SU-DHL-6 (cell line): ENCODE data around the gene CACNB4.

Experiments
- H2AFZ ChIP-seq: fragments of 200-600 bp; sonication (generic); 2 replicates; pipeline ENCODE4 v1.6.1; 2014; ENCODE audit warnings: low read depth, mild to moderate bottlenecking, moderate library complexity, mixed read lengths, antibody characterized with exemption, low read length; ENCODE audit not compliant: severe bottlenecking
- H3F3A ChIP-seq: fragments of 200-600 bp; shearing (Covaris generic); 2 replicates; pipeline ENCODE4 v1.6.0; 2016; ENCODE audit warnings: antibody characterized with exemption, mild to moderate bottlenecking; ENCODE audit not compliant: insufficient read depth
- H3K27ac ChIP-seq: fragments of 200-600 bp; sonication (generic); 2 replicates; pipeline ENCODE4 v1.5.1; 2016; ENCODE audit warnings: low read depth, mild to moderate bottlenecking, low read length, moderate library complexity, mixed read lengths
- H3K27me3 ChIP-seq: fragments of 200-600 bp; sonication (generic), shearing (Covaris generic); 2 replicates; pipeline ENCODE4 v1.6.0; 2014; ENCODE audit warnings: mild to moderate bottlenecking, low read length
- H3K36me3 ChIP-seq: fragments of 200-600 bp; sonication (generic); 2 replicates; pipeline ENCODE4 v1.6.1; 2014; ENCODE audit warnings: mild to moderate bottlenecking, low read length, mixed read lengths
- H3K4me2 ChIP-seq: fragments of 300-600, 200-600 bp; shearing (Covaris generic), sonication (generic); 2 replicates; pipeline ENCODE4 v1.6.0; 2014; ENCODE audit warnings: low read length, low read depth, mild to moderate bottlenecking; ENCODE audit not compliant: poor library complexity, severe bottlenecking
- H3K4me3 ChIP-seq: fragments of 200-600 bp; sonication (generic); 2 replicates; pipeline ENCODE4 v1.5.1; 2014; ENCODE audit warnings: antibody characterized with exemption, low read length, mild to moderate bottlenecking, mixed read lengths; ENCODE audit not compliant: insufficient read depth, poor library complexity, severe bottlenecking
- H3K79me2 ChIP-seq: fragments of 200-600 bp; sonication (generic); 2 replicates; pipeline ENCODE4 v1.6.1; 2014; ENCODE audit warnings: mild to moderate bottlenecking, low read length, moderate library complexity; ENCODE audit not compliant: insufficient read depth
- H3K9ac ChIP-seq: fragments of 200-600 bp; sonication (generic); 2 replicates; pipeline ENCODE4 v1.7.0; 2014; ENCODE audit warnings: mild to moderate bottlenecking, low read length
- H3K9me2 ChIP-seq: fragments of 200-600 bp; sonication (generic); replicated peaks from 2 replicates; pipeline ENCODE4 v1.6.1; 2014; ENCODE audit warnings: low read length; ENCODE audit not compliant: insufficient read depth
- H3K9me3 ChIP-seq: fragments of 200-600 bp; sonication (generic); 2 replicates; pipeline ENCODE4 v1.6.1; 2014; ENCODE audit warnings: low read length, mixed read lengths; ENCODE audit not compliant: insufficient read depth
- H4K20me1 ChIP-seq: fragments of 200-600 bp; sonication (generic); 2 replicates; pipeline ENCODE4 v1.6.1; 2014; ENCODE audit warnings: low read depth, mild to moderate bottlenecking, antibody characterized with exemption, low read length, moderate library complexity, mixed read lengths
- EZH2phosphoT487 ChIP-seq: fragments of 200-600 bp; sonication (generic), shearing (Covaris generic); conservative IDR thresholded peaks from 2 replicates; pipeline ENCODE4 v1.6.1; 2018; ENCODE audit warnings: mild to moderate bottlenecking, antibody characterized with exemption, low read length, moderate library complexity, mixed read lengths
- TF ChIP-seq, protein P1 (sequence below): fragments of 200-600 bp; sonication (generic); IDR thresholded peaks from one replicate; pipeline ENCODE4 v1.5.1; 2017; ENCODE audit warnings: antibody characterized with exemption, mild to moderate bottlenecking, low read length, moderate library complexity; ENCODE audit not compliant: insufficient read depth, poor library complexity, severe bottlenecking

Gene CACNB4

DNA sequence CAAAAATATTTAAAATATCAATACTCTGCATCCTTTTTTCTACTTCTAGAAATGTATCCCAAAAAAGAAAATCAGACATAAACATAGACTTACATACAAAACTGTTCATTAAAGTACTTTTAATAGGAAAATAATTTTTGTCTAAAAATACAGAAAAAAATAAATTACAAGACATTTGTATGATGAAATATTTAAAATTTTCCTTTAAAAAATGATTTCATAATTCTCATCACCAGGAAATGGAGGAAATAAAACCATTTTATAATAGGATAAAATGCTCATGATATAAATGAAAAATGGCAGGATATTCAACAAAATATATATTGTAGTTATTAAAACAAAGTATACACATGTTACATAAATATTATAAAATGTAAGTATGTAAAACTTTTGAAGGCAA, 295.0 kb downstream of the CACNB4 start:
- Histone ChIP-seq H3F3A (no peaks in the 10 kb centered on the region; the same call in 1 of the 2 replicates), H3K9me2 (no peaks in the 10 kb centered on the region), H4K20me1 (no peaks in the 10 kb centered on the region; the same call in 1 of the 2 replicates), H3K9me3 (no peaks in the 10 kb centered on the region), H2AFZ (no peak overlapping the region), H3K36me3 (peaks cover 52% of the 10 kb centered on the region), H3K4me3 (no peak overlapping the region), H3K27me3 (no peaks in the 10 kb centered on the region), H3K4me2 (no peak overlapping the region), H3K27ac (no peak overlapping the region), H3K79me2 (0 out of 2 replicates have a peak, but pooled peaks cover 5% of the 10 kb centered on the region), H3K9ac (no peak overlapping the region)
- TF ChIP-seq EZH2phosphoT487: no peak
- TF ChIP-seq, protein P1, sequence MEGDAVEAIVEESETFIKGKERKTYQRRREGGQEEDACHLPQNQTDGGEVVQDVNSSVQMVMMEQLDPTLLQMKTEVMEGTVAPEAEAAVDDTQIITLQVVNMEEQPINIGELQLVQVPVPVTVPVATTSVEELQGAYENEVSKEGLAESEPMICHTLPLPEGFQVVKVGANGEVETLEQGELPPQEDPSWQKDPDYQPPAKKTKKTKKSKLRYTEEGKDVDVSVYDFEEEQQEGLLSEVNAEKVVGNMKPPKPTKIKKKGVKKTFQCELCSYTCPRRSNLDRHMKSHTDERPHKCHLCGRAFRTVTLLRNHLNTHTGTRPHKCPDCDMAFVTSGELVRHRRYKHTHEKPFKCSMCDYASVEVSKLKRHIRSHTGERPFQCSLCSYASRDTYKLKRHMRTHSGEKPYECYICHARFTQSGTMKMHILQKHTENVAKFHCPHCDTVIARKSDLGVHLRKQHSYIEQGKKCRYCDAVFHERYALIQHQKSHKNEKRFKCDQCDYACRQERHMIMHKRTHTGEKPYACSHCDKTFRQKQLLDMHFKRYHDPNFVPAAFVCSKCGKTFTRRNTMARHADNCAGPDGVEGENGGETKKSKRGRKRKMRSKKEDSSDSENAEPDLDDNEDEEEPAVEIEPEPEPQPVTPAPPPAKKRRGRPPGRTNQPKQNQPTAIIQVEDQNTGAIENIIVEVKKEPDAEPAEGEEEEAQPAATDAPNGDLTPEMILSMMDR: no peak

DNA sequence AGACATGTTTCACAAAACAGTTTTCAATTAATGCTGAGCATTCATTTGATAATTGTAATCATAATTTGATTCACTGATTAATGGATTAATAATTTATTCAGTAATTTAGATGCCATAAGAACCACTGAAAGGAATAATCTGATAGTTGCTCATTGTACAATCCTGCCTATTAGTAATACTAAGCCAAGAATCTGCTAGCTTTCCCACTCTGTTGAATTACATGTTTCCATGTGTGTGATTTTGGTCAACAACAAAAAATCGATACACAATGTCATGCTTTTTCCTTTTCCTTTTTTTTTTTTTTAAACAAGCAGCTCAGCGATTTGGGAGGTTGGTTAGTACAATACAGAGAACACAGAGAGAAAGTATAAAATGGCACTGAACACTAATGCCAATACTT, 296.5 kb downstream of the CACNB4 start:
- no peak overlapping the region for H3K9ac ChIP-seq
- H4K20me1 ChIP-seq: no peaks in the 10 kb centered on the region; the same call in 1 of the 2 replicates
- no peaks in the 10 kb centered on the region; the same call in 1 of the 2 replicates for H3F3A ChIP-seq
- TF ChIP-seq, protein P1: no peak
- no peak for TF ChIP-seq EZH2phosphoT487
- H3K27ac ChIP-seq: no peak overlapping the region
- H2AFZ ChIP-seq: no peak overlapping the region
- H3K4me2 ChIP-seq: no peak overlapping the region
- H3K4me3 ChIP-seq: no peak overlapping the region
- H3K79me2 ChIP-seq: 0 out of 2 replicates have a peak, but pooled peaks cover 3% of the 10 kb centered on the region
- no peaks in the 10 kb centered on the region for H3K9me3 ChIP-seq
- H3K9me2 ChIP-seq: no peaks in the 10 kb centered on the region
- H3K36me3 ChIP-seq: peaks cover 49% of the 10 kb centered on the region
- H3K27me3 ChIP-seq: no peaks in the 10 kb centered on the region

GRCh38 chr2:151799886-151800292, 299.0 kb downstream of the CACNB4 start:
- Histone ChIP-seq H3K4me3 (no peak overlapping the region), H3K27ac (no peak overlapping the region), H4K20me1 (peaks cover 3% of the 10 kb centered on the region; the same call in 1 of the 2 replicates), H3K9me2 (no peaks in the 10 kb centered on the region), H3K36me3 (peaks cover 32% of the 10 kb centered on the region), H3K9ac (no peak overlapping the region), H3K4me2 (no peak overlapping the region), H3K27me3 (no peaks in the 10 kb centered on the region), H3K9me3 (no peaks in the 10 kb centered on the region), H2AFZ (no peak overlapping the region), H3F3A (no peaks in the 10 kb centered on the region; the same call in 1 of the 2 replicates), H3K79me2 (no peaks in the 10 kb centered on the region)
- TF ChIP-seq EZH2phosphoT487: no peak
- TF ChIP-seq, protein P1: no peak
